CD4-positive, alpha-beta T cell treated with Interleukin-12 subunit alpha and Interleukin-12 subunit beta, for 1 hour (primary cell): Measurements from ENCODE around the gene ORM1.
"Not testable (repeated sequence)": the region's sequence is repeated elsewhere in the genome, so short reads cannot be mapped to it uniquely, and the experiment has no call there.

Experiments
- DNase-seq: peaks from one replicate; pipeline ENCODE4 v3.0.0-alpha.2; 2020

Gene ORM1

DNA sequence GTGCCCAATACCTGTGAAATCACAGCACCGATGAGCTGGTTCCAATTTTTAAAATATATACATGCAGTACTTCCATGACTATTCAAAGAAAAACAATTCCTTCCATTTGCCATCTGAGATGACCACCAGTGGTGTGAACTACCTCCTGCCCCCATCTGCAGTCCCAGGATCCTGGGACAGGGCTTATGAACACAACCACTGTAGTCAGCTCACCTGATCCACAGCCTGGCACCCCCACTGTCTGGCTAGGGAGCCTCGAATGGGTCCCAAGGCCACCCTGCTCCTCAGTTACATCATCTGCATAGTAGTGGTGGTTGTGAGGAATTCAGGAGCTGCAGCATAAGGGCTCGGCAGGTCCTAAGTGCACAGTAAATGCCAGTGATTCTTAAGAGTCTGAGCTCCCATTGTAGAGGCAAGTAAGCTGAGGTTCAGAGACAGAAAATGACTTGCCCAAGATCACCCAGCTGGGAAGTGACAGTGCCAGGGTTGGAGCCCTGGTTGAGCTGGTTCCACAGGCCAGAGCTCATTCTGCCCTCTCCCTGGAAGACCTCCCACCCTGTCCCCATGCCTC is 2.9 kb downstream of the ORM1 start:
- DNase-seq: not testable (repeated sequence)

DNA sequence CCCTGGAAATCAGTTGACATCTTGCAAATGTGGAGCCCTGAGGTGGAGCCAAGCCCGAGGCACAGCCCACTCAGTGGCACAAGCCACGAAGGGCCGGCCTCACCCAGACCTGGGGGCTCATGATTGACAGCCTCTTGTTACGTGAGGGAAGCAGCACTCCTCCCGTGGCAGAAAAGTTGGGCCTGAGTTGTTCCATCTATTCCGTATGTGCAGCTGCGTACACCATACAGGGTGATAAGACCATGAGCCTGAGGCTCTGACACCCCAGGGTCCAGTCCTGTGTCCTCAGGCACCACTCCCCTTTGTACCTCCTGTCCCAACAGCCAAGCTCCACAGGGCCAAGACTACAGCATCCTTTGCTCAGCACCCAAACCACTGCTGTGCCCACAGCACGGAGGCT is 4.9 kb downstream of the ORM1 start:
- no peak for DNase-seq

DNA sequence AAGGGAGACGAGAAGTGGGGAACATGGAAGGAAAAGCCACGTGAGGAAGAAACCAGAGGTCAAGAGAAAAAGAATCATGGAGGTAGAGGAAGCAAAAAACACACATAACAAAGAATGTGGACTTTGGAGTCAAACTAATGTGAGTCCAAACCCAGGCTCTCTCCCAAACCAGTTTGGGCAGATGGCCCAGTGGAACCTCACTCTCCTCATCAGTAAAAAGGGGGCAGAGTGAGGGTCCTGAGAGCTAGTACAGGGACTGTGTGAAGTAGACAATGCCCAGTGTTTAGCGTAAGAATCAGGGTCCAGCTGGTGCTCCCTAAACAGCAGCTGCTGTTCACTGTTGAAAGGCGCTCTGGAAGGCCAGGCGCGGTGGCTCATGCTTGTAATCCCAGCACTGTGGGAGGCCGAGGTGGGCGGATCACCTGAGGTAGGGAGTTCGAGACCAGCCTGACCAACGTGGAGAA is 5.5 kb downstream of the ORM1 start:
- DNase-seq: not testable (repeated sequence)

DNA sequence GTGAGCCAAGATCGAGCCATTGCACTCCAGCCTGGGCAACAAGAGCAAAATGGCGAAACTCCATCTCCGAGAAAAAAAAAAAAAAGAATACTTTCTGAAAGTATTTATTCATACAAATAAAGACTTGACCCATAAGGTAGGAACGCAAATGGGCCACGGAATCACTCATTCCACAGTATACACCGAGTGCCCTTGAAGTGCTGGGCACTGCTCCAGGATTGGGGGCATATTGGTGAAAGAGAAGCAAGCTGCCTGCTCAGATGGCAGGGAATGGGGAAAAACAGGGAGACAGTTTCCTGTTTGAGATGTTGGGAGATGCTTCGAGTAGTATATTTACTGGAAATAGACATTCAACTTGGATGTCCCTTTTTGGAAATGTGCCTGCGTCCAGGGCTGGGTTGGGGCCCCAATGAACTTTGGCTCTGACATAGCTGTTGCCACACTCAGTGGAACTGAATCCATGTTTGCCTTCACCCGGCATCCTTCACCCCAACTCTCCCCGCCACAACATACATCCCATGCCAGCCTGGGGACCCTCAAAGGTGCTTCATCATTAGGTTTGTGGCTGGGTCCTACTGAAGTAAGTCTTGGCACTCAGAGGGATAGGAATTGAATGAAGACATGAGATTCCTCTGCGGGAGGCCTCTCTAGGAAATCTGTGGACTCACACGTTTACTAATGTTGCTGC is 6.2 kb downstream of the ORM1 start:
- not testable (repeated sequence) for DNase-seq

DNA sequence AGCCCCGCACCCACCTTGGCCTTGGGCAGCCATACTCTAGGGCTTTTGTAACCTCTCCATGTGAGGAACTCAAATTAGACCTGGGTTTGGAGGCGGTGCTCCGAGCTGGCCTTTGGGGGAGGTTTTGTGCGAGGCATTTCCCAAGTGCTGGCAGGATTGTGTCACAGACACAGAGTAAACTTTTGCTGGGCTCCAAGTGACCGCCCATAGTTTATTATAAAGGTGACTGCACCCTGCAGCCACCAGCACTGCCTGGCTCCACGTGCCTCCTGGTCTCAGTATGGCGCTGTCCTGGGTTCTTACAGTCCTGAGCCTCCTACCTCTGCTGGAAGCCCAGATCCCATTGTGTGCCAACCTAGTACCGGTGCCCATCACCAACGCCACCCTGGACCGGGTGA is 6.7 kb downstream of the ORM1 start, which contains the start of gene ORM2:
Gene ORM2 (plus strand): TSS at position 245 of the 398 bp plus-strand sequence. CDS start 36 bp downstream, at position 281.
- DNase-seq: not testable (repeated sequence)

DNA sequence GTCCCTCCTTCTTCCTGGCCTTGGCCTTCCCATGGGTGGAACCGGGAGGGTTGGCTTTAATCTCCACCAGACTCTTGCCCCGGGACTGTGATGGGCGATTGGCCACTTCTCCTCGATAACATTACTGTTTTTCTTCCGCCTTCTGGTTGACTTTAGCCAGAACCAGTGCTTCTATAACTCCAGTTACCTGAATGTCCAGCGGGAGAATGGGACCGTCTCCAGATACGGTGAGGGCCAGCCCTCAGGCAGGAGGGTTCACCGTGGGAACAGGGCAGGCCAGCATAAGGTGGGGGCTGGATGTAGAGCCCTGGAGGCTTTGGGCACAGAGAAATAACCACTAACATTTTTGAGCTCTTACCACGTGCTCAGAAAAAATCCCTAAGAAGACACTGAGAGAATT is 7.7 kb downstream of the ORM1 start:
- no peak for DNase-seq

DNA sequence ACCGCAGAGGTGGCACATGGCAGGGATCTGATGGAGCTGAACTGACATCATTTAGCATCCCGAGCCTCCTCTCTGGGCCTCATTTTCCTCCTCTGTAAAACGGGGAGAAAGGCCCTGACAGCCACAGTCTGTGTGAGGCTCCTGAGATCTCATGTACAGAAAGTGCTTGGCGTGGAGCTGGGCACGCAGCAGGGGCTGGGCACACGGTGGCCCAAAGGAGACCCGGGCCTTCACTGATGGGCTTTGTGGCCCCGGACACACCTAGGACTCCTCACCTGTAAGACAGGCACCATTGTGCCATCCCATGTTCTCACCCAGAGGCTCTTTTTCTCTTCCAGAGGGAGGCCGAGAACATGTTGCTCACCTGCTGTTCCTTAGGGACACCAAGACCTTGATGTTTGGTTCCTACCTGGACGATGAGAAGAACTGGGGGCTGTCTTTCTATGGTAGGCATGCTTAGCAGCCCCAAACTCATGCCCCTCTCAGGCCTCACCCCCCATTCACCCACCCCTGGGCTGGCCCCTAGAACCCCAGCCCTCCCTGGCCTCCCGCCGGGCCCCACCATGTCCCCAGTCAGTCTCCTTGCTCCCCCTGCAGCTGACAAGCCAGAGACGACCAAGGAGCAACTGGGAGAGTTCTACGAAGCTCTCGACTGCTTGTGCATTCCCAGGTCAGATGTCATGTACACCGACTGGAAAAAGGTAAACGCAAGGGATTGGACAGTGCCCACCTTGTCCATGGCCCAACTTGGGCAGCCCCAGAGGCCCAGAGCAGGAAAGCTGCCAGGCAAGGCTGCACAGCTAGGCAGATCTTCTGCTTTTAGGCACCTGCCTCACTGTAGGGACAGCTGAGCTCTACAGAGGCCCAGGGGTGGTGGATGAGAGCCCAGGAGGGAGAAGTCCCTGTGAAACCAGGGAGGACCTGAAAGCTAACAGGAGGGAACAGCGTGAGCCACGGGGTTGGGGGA is 8.6 kb downstream of the ORM1 start:
- DNase-seq: not testable (repeated sequence)

DNA sequence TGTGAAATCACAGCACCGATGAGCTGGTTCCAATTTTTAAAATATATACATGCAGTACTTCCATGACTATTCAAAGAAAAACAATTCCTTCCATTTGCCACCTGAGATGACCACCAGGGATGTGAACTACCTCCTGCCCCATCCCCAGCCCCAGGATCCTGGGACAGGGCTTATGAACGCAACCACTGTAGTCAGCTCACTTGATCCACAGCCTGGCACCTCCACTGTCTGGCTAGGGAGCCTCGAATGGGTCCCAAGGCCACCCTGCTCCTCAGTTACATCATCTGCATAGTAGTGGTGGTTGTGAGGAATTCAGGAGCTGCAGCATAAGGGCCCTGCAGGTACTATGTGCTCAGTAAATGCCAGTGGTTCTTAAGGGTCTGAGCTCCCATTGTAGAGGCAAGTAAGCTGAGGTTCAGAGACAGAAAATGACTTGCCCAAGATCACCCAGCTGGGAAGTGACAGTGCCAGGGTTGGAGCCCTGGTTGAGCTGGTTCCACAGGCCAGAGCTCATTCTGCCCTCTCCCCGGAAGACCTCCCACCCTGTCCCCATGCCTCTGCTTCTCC is 9.7 kb downstream of the ORM1 start:
- not testable (repeated sequence) for DNase-seq

DNA sequence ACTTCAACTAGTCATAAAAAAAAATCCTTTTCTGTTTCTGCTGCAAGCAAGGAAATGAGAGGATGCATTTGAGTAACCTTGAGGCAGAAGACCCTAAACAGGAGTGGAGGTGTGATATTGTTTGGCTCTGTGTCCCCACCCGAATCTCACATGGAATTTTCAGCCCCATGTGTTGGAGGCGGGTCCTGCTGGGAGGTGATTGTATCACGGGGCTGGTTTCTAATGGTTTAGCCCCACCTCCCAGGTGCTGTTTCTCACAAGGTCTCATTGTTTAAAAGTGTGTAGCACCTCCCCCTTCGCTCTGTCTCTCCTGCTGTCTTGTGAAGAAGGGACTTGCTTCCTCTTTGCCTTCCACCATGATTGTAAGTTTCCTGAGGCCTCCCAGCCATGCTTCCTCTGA is 10.8 kb downstream of the ORM1 start:
- DNase-seq: not testable (repeated sequence)

DNA sequence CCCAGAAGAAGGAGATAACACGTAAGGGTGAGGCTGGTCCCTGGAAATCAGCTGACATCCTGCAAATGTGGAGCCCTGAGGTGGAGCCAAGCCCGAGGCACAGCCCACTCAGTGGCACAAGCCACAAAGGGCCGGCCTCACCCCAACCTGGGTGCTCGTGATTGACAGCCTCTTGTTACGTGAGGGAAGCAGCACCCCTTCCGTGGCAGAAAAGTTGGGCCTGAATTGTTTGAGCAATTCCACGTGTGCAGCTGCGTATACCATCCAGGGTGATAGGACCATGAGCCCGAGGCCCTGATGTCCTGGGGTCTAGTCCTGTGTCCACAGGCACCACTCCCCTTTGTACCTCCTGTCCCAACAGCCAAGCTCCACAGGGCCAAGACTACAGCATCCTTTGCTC is 11.6 kb downstream of the ORM1 start:
- DNase-seq: no peak

DNA sequence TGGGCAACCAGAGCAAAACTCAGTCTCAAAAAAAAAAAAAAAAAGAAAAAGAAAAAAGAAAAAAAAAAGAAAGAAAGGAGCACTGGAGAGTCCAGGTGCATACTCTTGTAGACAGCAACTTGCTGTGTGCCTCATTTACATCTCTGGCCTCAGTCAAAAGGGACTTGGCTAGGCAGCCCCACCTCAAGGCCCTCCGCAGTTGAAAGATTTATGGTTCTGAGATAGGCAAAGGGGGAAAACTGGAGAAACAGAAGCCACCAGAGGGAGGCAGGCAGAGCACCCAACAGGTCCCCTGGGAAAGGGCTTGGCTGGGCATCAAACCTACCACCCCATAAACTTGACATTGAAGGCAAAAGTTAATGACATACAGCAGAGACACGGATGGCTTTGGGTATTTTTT is 12.8 kb downstream of the ORM1 start:
- DNase-seq: no peak

DNA sequence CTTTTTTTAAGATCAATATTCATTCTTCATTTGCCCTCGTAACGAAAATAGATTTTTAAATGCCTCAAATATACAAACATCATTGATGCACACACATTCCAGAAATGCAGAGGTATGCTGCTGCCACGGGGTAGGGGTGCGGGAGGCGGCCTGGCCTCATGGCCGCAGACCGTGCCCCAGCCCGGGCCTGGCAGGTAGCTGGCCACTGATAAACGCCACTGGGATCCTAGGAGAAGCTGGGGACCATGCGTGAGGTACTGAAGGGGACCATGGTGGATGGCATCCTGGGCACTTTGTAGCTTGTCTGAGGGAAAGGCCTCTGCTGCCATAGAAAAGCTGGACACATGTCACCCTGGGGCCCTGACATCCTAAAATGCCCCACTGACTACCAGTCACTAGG is 13.3 kb downstream of the ORM1 start:
- DNase-seq: no peak

DNA sequence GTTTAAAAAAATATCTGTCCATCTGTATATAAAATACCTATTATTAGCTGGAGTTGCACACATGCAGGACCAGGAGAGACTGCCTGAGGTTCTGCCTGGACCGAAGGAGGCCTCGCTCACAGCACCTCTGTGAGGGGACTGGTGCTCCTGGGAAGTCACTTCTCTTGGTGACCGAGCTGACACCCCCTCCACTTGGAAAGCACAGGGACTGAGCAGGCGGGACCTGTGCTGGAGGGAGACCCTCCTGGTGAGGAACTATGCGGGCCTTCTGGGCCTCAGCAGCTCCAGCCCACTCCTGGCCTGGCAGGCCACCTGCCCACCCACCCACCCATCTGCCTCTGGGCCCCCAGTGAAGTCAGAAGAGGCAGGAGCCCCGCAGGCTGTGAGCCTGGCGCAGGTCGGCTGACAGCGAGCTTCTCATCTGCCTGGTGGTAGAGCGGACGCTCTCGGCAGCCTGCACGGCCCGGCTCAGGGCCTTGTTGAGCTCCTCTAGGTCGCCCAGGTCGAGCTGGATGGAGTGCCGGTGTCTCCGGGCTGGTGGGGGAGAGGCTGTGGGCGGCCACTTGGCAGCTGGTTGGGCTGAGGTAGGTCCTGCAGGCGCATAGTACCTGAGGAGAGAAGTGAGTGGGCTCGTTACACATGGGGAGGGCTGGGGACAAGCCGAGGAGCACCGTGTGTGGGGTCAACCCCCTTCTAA is 13.9 kb downstream of the ORM1 start:
- DNase-seq: no peak

DNA sequence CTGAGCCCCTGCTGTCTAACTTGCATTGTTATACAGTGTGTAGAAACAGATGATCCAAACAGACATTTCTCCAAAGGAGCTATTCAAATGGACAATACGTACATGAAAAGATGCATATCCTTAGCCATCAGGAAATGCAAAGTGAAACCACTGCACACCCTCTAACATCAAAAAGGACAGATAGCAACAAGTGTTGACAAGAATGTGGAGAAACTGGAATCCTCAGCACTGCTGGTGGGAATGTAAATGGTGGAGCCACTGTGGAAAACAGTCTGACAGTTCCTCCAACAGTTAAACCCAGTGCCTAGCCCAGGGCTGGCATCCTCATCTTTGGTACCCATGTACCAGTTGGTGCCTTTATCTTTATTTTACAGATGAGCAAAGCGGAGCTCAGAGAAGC is 15.3 kb downstream of the ORM1 start:
- DNase-seq: no peak

DNA sequence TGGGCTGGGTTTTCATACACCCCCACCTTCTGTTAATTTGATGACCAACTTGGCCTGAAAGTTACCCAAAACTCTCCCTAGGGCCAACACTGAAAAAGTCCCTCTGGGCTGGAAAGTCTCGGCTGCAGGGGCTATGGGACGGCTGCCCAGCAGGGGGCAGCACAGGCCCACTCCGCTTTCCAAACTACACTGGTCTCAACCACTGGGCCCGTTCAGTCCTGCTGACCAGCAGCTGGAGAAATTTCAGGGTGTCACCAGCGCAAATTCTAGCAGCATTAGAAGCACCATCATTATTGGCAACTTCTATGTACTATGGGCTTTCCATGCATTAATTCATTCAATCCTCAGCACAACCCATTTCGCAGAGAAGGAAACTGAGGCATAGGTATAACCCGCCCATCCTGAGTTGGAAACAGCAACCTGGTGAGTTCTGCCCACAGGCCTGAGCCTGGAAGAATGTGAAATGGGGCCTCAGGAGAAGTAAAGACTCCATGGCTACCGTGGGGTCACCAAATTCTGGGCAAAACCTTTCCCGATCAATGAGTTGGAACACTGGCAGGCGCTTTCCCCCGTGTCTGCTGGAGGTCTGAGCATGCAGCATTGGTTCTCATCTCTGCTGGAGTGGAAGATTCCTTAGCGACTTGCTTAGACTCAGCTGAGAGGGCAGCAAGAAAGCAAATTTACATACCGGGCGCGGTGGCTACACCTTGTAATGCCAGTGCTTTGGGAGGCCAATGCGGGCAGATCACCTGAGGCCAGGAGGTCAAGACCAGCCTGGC is 16.4 kb downstream of the ORM1 start:
- DNase-seq: peak; percentile 63

DNA sequence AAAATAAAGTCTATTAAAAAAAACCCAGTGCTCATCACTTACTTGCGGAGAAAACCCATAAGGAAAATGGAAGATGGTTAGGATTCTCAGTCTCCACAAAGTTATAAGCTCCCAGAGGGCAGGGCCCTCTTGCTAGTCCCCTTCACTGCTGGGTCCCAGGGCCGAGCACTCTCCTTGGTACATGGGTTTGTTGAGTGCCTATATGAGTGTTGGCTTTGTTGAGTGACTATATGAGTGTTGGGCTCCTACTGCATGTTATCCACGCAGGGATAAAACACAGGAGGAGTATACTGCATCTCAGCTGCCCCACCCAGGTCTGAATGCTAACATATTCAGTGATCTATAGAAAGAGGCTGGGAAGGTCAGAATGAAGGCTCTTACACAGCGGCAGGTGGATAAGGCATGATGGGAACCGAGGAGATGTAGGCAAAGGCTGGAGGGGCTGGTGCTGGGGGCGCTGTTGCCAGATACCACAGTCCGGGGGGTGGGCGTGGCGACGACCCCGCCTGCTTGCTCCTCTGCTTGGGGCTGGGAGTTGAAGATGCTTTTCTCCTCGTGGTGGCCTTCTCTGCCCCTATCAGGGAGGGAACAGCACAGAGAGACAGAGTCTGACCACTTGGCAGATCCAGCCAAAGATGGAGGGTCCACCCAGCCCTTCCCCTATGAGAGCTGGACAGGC is 18.4 kb downstream of the ORM1 start:
- DNase-seq: no peak

DNA sequence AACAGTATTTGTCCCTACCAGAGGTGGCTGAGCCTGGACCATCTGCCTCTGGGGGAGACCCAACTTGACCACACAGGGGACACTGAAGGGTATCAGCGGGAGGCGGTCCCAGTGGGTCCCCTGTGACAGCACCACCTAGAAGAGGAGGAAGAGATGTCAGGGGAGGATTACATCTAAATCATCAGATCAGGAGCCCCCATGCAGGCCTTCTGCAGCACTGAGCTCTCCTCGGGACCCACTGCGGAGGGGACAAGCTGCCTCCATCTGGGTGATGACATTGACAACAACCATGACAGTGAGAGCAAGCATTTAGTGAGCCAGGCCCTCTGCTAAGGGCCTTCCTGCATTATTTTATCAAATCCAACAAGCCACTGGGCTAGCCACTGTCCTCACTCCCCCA is 19.1 kb downstream of the ORM1 start:
- DNase-seq: no peak

DNA sequence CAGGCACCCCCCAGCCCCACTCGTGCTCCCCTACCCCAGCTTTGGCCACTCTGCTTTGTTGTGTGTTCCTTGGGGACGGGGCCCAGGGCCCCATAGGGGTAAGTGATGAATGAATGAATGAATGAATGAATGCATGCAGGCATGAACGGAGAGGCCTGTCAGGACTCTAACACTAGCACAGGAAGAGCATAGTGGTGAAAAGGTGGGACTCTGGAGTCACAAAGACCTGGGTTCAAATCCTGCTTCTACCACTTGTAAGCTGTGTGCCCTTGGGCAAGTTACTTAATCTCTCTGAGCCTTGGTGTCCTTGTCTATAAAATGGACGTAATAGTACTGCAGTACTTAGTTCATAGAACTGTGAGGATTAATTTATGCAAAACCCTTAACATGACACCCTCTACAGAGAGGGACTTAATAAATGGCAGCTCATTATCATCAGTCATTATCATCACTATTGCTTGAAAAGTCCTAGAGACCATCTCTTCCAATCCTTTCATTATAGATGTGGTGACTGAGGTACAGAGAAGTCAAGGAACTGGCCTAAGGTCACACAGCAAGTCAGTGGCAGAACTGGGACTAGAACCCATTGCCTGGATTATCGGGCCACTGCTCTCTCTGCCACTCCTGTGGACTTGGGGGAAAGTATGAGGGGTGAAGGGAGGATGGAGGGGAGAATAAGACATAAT is 20.0 kb downstream of the ORM1 start:
- DNase-seq: no peak

DNA sequence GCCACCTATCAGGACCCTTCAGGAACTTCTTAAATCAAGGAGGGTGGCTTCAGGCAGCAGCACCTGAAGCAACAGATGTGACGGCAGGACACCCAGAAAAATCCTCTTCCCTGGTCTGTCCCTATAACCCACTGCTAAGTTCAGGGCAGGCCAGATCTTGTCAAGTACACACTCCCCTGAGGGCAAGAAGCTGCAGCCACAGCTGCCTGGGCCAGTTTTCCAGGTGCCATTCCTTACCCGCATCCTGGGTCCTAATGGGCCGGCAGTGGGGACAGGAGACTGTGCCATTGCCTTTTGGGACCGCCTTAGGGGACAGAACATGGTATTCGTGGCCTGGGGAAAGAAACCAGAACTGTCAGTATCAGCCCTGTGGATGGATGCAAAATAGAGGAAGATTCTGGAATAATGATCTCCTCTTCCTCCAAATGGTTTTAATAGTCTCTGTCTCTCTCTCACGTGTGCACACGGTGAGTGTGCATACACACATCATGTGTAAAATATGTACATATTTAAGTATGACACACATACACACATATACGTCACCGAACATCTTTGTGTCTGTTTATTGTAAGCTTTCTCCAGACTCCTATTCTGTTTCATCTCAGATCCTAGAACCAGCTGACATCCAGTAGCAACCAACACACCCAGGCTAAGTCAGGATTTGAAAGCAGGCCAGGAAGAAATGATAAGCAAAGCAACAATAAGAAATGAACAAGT is 20.7 kb downstream of the ORM1 start:
- no peak for DNase-seq

DNA sequence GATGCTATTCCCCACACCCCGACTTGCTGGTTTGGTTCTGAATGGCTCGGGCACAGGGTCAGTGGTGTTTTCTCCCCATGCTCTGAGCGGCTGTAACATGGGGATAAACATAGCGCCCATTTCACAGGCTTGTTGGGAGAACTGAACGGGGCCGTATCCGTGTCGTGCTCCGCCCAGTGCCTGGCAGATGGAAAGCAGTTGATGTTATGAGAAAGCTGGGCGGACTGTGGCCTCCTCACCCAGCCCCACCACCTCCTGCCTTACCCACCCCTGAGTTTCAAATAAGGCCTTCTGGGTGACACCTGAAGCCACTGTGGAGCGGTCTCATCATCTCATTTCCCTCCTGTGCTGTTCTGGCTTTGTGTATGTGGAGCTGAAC is 21.3 kb downstream of the ORM1 start:
- DNase-seq: no peak
